Activated naive CD4-positive, alpha-beta T cell treated with anti-CD3 and anti-CD28 coated beads for 36 hours (primary cell): Measurements from ENCODE around the gene SCFD2. TPM values are rescaled to one million over a fixed set of nuclear protein-coding genes. Genes with fewer than 3 reads are reported as not detected.

Experiments used
- CTCF ChIA-PET: fragments of 350-600 bp; sonication (Branson Sonifier 250); formaldehyde crosslinking; loops from one replicate; lab custom pipeline; 2021; ENCODE audit warnings: antibody characterized with exemption; lab: Charles Lee
- DNase-seq: peaks from one replicate; pipeline ENCODE4 v3.0.0-alpha.2; 2020
- H3K27ac Mint-ChIP-seq: one replicate; pipeline ENCODE4 v1.8.0; 2021; ENCODE audit warnings: mild to moderate bottlenecking, mixed read lengths
- H3K27me3 Mint-ChIP-seq: one replicate; pipeline ENCODE4 v1.8.0; 2021; ENCODE audit warnings: low read depth, mixed read lengths
- H3K36me3 Mint-ChIP-seq: one replicate; pipeline ENCODE4 v1.8.0; 2021; ENCODE audit warnings: low read depth, mixed read lengths
- H3K4me1 Mint-ChIP-seq: one replicate; pipeline ENCODE4 v1.8.0; 2021; ENCODE audit warnings: low read depth, mixed read lengths
- H3K4me3 Mint-ChIP-seq: one replicate; pipeline ENCODE4 v1.8.0; 2021; ENCODE audit warnings: mild to moderate bottlenecking, moderate library complexity, mixed read lengths
- H3K9me3 Mint-ChIP-seq: one replicate; pipeline ENCODE4 v1.8.0; 2021; ENCODE audit warnings: mixed read lengths
- intact Hi-C: fragments of 100-400 bp; cut with micrococcal nuclease; formaldehyde crosslinking; loops from one replicate; pipeline ENCODE4 v1.15.1; 2023
- total RNA-seq, 2 experiments: library from RNA; stranded (reverse); gene quantifications; one replicate each; pipeline ENCODE4 v1.2.3, GENCODE V29; 2021

SCFD2 gene
- total RNA-seq, 2 experiments from 2014 or later = 14.3 to 15.1 TPM

GRCh38 chr4:52877694-52878093 lies 488.2 kb downstream of the SCFD2 start:
- Mint-ChIP-seq H3K4me3 (no peak overlapping the region), H3K27ac (no peak overlapping the region), H3K4me1 (peaks cover 9% of the 10 kb centered on the region), H3K36me3 (peaks cover 27% of the 10 kb centered on the region), H3K27me3 (no peaks in the 10 kb centered on the region), H3K9me3 (no peaks in the 10 kb centered on the region)
- intact Hi-C loops = no loop called here
- CTCF ChIA-PET = interaction anchor here (1.4 kb wide), 1 partner anchor 8 kb away, joined by 3 read pairs; no protein-coding TSS in a partner anchor
- no peak for DNase-seq

- Mint-ChIP-seq H3K4me3 (no peak overlapping the region), H3K9me3 (no peaks in the 10 kb centered on the region), H3K27me3 (no peaks in the 10 kb centered on the region), H3K4me1 (peaks cover 9% of the 10 kb centered on the region), H3K27ac (no peak overlapping the region), H3K36me3 (peaks cover 32% of the 10 kb centered on the region)
- DNase-seq = no peak
- intact Hi-C loops = no loop called here
- CTCF ChIA-PET = interaction anchor here (1.4 kb wide), 1 partner anchor 9 kb away, joined by 3 read pairs; no protein-coding TSS in a partner anchor
These were observed 488.8 kb downstream of the SCFD2 start for GRCh38 chr4:52877036-52877435.

DNA sequence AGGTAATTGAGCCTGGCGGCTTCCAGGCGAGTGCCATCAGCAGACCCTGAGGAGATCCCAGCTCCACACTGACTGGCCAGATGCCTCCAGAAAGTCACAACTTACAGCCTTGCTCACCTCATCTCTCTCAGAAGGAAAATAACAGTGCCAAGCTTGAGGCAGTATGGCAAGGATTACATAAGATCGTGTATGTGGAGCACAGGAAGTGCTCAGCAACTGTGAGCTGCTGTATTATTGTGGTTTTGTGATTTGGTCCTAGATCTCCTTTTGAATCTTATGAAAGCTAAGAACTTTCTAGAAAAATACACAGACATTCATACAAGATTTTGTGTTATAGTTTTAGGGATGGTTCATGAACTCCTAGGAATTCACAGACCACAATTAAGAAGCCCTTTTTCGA lies 489.8 kb downstream of the SCFD2 start:
- Mint-ChIP-seq H3K4me1 (peaks cover 9% of the 10 kb centered on the region), H3K27me3 (no peaks in the 10 kb centered on the region), H3K27ac (no peak overlapping the region), H3K36me3 (peaks cover 30% of the 10 kb centered on the region), H3K4me3 (no peak overlapping the region), H3K9me3 (no peaks in the 10 kb centered on the region)
- CTCF ChIA-PET = interaction anchor here (1.4 kb wide), 1 partner anchor 10 kb away, joined by 3 read pairs; no protein-coding TSS in a partner anchor
- intact Hi-C loops = no loop called here
- no peak for DNase-seq

- Mint-ChIP-seq H3K27me3 (no peaks in the 10 kb centered on the region), H3K4me3 (no peak overlapping the region), H3K27ac (no peak overlapping the region), H3K4me1 (peaks cover 9% of the 10 kb centered on the region), H3K36me3 (peaks cover 31% of the 10 kb centered on the region), H3K9me3 (no peaks in the 10 kb centered on the region)
- CTCF ChIA-PET = interaction anchor here (0.6 kb wide), 1 partner anchor 986 kb away, joined by 3 read pairs; no protein-coding TSS in a partner anchor
- intact Hi-C loops = no loop called here
- DNase-seq = no peak
These were observed 490.9 kb downstream of the SCFD2 start for GRCh38 chr4:52874948-52875347.

- CTCF ChIA-PET = no interaction called here
- H3K27ac Mint-ChIP-seq = no peak overlapping the region
- intact Hi-C loops = no loop called here
- DNase-seq = no peak
- H3K4me1 Mint-ChIP-seq = peaks cover 9% of the 10 kb centered on the region
- H3K4me3 Mint-ChIP-seq = no peak overlapping the region
- no peaks in the 10 kb centered on the region for H3K9me3 Mint-ChIP-seq
- H3K27me3 Mint-ChIP-seq = no peaks in the 10 kb centered on the region
- H3K36me3 Mint-ChIP-seq = peaks cover 30% of the 10 kb centered on the region
These were observed 492.0 kb downstream of the SCFD2 start for GRCh38 chr4:52873861-52874343.

DNA sequence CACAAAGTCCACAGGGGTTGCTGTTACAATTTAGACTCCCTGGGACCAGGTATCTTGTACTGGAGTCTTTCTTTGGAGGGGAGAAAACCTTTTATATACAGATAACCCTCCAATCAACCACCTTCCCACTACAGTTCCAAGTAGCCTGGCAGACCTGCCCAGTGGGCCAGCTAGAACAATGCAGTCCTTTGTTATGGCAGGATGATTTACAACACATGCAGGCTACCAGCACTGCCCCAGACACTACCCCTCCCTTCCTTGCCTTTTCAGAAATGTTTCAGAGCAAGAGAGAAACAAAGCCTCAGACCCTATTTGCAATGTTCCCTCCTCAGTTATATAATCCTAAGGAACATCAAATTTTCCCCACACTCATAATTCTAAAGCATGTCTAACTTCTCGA lies 492.7 kb downstream of the SCFD2 start:
- peaks cover 9% of the 10 kb centered on the region for H3K4me1 Mint-ChIP-seq
- H3K4me3 Mint-ChIP-seq = no peak overlapping the region
- H3K27ac Mint-ChIP-seq = no peak overlapping the region
- no peaks in the 10 kb centered on the region for H3K27me3 Mint-ChIP-seq
- H3K36me3 Mint-ChIP-seq = peaks cover 28% of the 10 kb centered on the region
- CTCF ChIA-PET = no interaction called here
- no peaks in the 10 kb centered on the region for H3K9me3 Mint-ChIP-seq
- intact Hi-C loops = no loop called here
- DNase-seq = no peak

GRCh38 chr4:52870225-52870624 lies 495.6 kb downstream of the SCFD2 start:
- CTCF ChIA-PET = interaction anchor here (0.7 kb wide), 1 partner anchor 1302 kb away, joined by 3 read pairs; no protein-coding TSS in a partner anchor
- intact Hi-C loops = no loop called here
- Mint-ChIP-seq H3K9me3 (no peaks in the 10 kb centered on the region), H3K4me1 (no peaks in the 10 kb centered on the region), H3K27ac (no peak overlapping the region), H3K4me3 (no peak overlapping the region), H3K36me3 (peaks cover 23% of the 10 kb centered on the region), H3K27me3 (no peaks in the 10 kb centered on the region)
- DNase-seq = no peak

DNA sequence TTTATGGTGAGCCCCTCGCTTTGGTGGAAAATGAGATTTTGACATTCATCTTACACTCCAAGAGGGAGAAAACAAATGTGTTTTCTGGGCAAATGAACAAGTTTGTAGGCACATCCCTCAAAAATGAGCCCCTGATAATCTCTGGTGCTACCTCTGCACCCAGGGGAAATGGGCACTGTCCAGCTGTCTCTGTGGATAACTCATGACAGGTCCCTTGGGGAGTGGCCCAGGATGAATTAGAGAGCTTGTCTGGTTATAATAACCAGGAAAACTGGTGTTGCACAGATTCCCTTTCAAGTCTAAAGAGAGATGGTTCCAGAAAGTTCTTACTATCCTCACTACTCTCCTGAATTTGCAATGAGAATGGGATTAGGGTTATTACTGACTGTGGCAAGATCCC lies 496.2 kb downstream of the SCFD2 start:
- no peaks in the 10 kb centered on the region for H3K4me1 Mint-ChIP-seq
- H3K27me3 Mint-ChIP-seq = no peaks in the 10 kb centered on the region
- H3K9me3 Mint-ChIP-seq = no peaks in the 10 kb centered on the region
- H3K36me3 Mint-ChIP-seq = peaks cover 23% of the 10 kb centered on the region
- no peak overlapping the region for H3K27ac Mint-ChIP-seq
- no peak overlapping the region for H3K4me3 Mint-ChIP-seq
- intact Hi-C loops = no loop called here
- CTCF ChIA-PET = interaction anchor here (0.7 kb wide), 1 partner anchor 1302 kb away, joined by 3 read pairs; no protein-coding TSS in a partner anchor
- no peak for DNase-seq

GRCh38 chr4:52869196-52869595 lies 496.7 kb downstream of the SCFD2 start:
- no peak overlapping the region for H3K4me3 Mint-ChIP-seq
- no peaks in the 10 kb centered on the region for H3K4me1 Mint-ChIP-seq
- CTCF ChIA-PET = no interaction called here
- intact Hi-C loops = no loop called here
- no peaks in the 10 kb centered on the region for H3K9me3 Mint-ChIP-seq
- no peaks in the 10 kb centered on the region for H3K27me3 Mint-ChIP-seq
- no peak overlapping the region for H3K27ac Mint-ChIP-seq
- DNase-seq = no peak
- peaks cover 22% of the 10 kb centered on the region for H3K36me3 Mint-ChIP-seq

GRCh38 chr4:52868133-52868532 lies 497.7 kb downstream of the SCFD2 start:
- H3K27ac Mint-ChIP-seq = no peak overlapping the region
- H3K9me3 Mint-ChIP-seq = no peaks in the 10 kb centered on the region
- no peak overlapping the region for H3K4me3 Mint-ChIP-seq
- H3K4me1 Mint-ChIP-seq = no peaks in the 10 kb centered on the region
- CTCF ChIA-PET = no interaction called here
- intact Hi-C loops = no loop called here
- H3K27me3 Mint-ChIP-seq = peaks cover 3% of the 10 kb centered on the region
- H3K36me3 Mint-ChIP-seq = peaks cover 13% of the 10 kb centered on the region
- no peak for DNase-seq

DNA sequence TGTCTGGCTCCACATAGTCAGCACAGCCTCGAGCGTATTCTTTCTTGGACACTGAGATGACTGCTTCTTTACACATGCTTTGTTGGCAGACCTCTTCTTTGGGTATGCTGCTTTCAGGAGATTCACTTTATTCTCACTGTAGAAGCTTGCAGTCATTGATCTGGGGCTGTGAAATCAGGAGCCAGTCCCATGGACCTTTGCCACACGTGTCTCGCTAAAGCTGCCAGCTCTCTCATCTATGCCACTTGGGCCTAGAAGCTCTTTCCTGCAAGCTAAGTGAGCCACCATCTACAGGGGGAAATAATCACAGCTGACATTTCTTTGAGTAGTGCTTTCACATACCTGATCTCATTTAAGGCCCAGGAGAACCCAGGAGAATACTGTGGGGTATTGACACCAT lies 498.7 kb downstream of the SCFD2 start:
- intact Hi-C loops = no loop called here
- no peaks in the 10 kb centered on the region for H3K4me1 Mint-ChIP-seq
- H3K4me3 Mint-ChIP-seq = no peak overlapping the region
- no peak for DNase-seq
- H3K27me3 Mint-ChIP-seq = peaks cover 8% of the 10 kb centered on the region
- H3K9me3 Mint-ChIP-seq = no peaks in the 10 kb centered on the region
- H3K27ac Mint-ChIP-seq = no peak overlapping the region
- CTCF ChIA-PET = interaction anchor here (1.2 kb wide), 1 partner anchor 45 kb away, joined by 5 read pairs; no protein-coding TSS in a partner anchor
- peaks cover 5% of the 10 kb centered on the region for H3K36me3 Mint-ChIP-seq

- H3K36me3 Mint-ChIP-seq = peaks cover 5% of the 10 kb centered on the region
- no peak for DNase-seq
- peaks cover 8% of the 10 kb centered on the region for H3K27me3 Mint-ChIP-seq
- H3K4me3 Mint-ChIP-seq = no peak overlapping the region
- no peak overlapping the region for H3K27ac Mint-ChIP-seq
- CTCF ChIA-PET = interaction anchor here (1.2 kb wide), 1 partner anchor 45 kb away, joined by 5 read pairs; no protein-coding TSS in a partner anchor
- no peaks in the 10 kb centered on the region for H3K4me1 Mint-ChIP-seq
- H3K9me3 Mint-ChIP-seq = no peaks in the 10 kb centered on the region
- intact Hi-C loops = no loop called here
These were observed 499.1 kb downstream of the SCFD2 start for GRCh38 chr4:52866734-52867133.

GRCh38 chr4:52865300-52865699 lies 500.6 kb downstream of the SCFD2 start:
- CTCF ChIA-PET = no interaction called here
- no peak for DNase-seq
- Mint-ChIP-seq H3K36me3 (no peaks in the 10 kb centered on the region), H3K4me3 (no peak overlapping the region), H3K4me1 (peaks cover 3% of the 10 kb centered on the region), H3K27ac (no peak overlapping the region), H3K27me3 (peaks cover 22% of the 10 kb centered on the region), H3K9me3 (no peaks in the 10 kb centered on the region)
- intact Hi-C loops = no loop called here
